ENCODE results near the gene MIA3. TPM values are rescaled to one million over a fixed set of nuclear protein-coding genes. Genes with fewer than 3 reads are reported as not detected.

Gene MIA3
- total and polyA plus RNA-seq, 9 of the 15 experiments (the other 6 are each of a cell fraction or from before 2014, with no cell fraction given), result 21.6 to 89.4 (median 40.8) TPM

GRCh38 chr1:222617367-222617951 lies 438 bp upstream of the MIA3 start:
- Histone ChIP-seq H3K9me1 (ENCODE audit: control insufficient read depth, insufficient read depth, low read length) (no peaks in the 10 kb centered on the region), H3K36me3 (ENCODE audit: control insufficient read depth, insufficient read depth, low read length) (peaks cover 13% of the 10 kb centered on the region; the same call in 2 of the 3 replicates), H3K27me3 (ENCODE audit: control insufficient read depth in 2 of 2, insufficient read depth in 2 of 2, low read length in 2 of 2) (no peaks in the 10 kb centered on the region), H3K9me3 (replicated peaks; ENCODE audit: control insufficient read depth, insufficient read depth, low read depth, low read length) (no peaks in the 10 kb centered on the region), H3K9ac (ENCODE audit: insufficient read depth in 1 of 2, low read depth in 2 of 2, low read length in 2 of 2) (peak overlapping the region; percentile 27 to 72; a peak in 3 of 4 replicates), H3K79me2 (ENCODE audit: control insufficient read depth, insufficient read depth, low read length) (peaks cover 34% of the 10 kb centered on the region), H3K4me1 (replicated peaks in 1 of 2; ENCODE audit: control insufficient read depth in 2 of 2, insufficient read depth in 2 of 2, low read length in 2 of 2) (peaks cover 8 to 14% of the 10 kb centered on the region in 2 experiments; a peak in 4 of 5 replicates), H3K27ac (ENCODE audit: extremely low read depth, low read depth, low read length) (no peak overlapping the region), H2AFZ (ENCODE audit: low read depth, low read length) (peak overlapping the region; percentile 91), H3K4me3 (peak overlapping the region; percentile 34), H4K20me1 (replicated peaks; ENCODE audit: control insufficient read depth, insufficient read depth, low read length) (peaks cover 13% of the 10 kb centered on the region), H3K4me2 (ENCODE audit: insufficient read depth, low read length) (peak overlapping the region; percentile 83)
- intact Hi-C loops (cut with micrococcal nuclease) (no loop called here), in situ Hi-C loops (cut with MboI) (no loop called here)
- FAIRE-seq (peak; percentile 29), DNase-seq (ENCODE audit: extremely low read depth in 1 of 4, low spot score in 3 of 4) (peak in 3 of 4 experiments; percentile 92 to 93 (median 93)), ATAC-seq (peak; percentile 79)
- 26% methylated on average over 20 of the region's 37 CpGs for WGBS (ENCODE audit: insufficient coverage, low coverage, missing lambda C conversion rate)
- CTCF ChIA-PET (ENCODE audit: low intra/inter-chr PET ratio), result no interaction called here
- no TSS peak for BruUV-seq (replicated peaks)
- POLR2A ChIA-PET, result interaction anchor here (0.9 kb wide), 1 partner anchor 45 kb away, joined by 3 read pairs; no protein-coding TSS in a partner anchor
- TF ChIP-seq STAT5A (IDR thresholded peaks at IDR 0.05; ENCODE audit: borderline replicate concordance, low read length), result no peak
- TF ChIP-seq TAF7 (tag; IDR thresholded peaks at IDR 0.05), result no peak
- TF ChIP-seq NFIX (CRISPR knock-in tag; IDR thresholded peaks at IDR 0.05; ENCODE audit: low read depth), result no peak
- no peak for TF ChIP-seq EWSR1 (IDR thresholded peaks at IDR 0.05; ENCODE audit: borderline replicate concordance, low read depth, partially characterized antibody)
- peak; percentile 39 for TF ChIP-seq USF2 (CRISPR knock-in tag; IDR thresholded peaks at IDR 0.05)
- peak; percentile 91 for TF ChIP-seq RFX1 (IDR thresholded peaks at IDR 0.05)
- TF ChIP-seq ZKSCAN3 (CRISPR knock-in tag; IDR thresholded peaks at IDR 0.05), result no peak
- no peak for TF ChIP-seq ZSCAN29 (IDR thresholded peaks at IDR 0.05)
- TF ChIP-seq FIP1L1 (IDR thresholded peaks at IDR 0.05; ENCODE audit: low read depth, low read length, poor library complexity, severe bottlenecking), result no peak
- TF ChIP-seq ZBTB49 (CRISPR knock-in tag; IDR thresholded peaks at IDR 0.05; ENCODE audit: borderline replicate concordance), result no peak
- TF ChIP-seq DDX20 (tag; IDR thresholded peaks at IDR 0.05; ENCODE audit: low read depth), result no peak
- no peak for TF ChIP-seq TCF7 (IDR thresholded peaks at IDR 0.05; ENCODE audit: borderline replicate concordance)
- no peak for TF ChIP-seq POLR2B (IDR thresholded peaks at IDR 0.05; ENCODE audit: low read depth, partially characterized antibody)
- no peak for TF ChIP-seq ZNF324 (CRISPR knock-in tag; IDR thresholded peaks at IDR 0.05)
- no peak for TF ChIP-seq BRD9 (IDR thresholded peaks at IDR 0.05; ENCODE audit: low read depth, partially characterized antibody)
- TF ChIP-seq KDM2B (CRISPR knock-in tag; IDR thresholded peaks at IDR 0.05), result no peak
- TF ChIP-seq TOE1 (IDR thresholded peaks at IDR 0.05; ENCODE audit: borderline replicate concordance), result 0 out of 2 replicates have a peak, but pooled peaks have one; percentile 18
- TF ChIP-seq TOE1 (CRISPR knock-in tag; IDR thresholded peaks at IDR 0.05; ENCODE audit: borderline replicate concordance, low read depth), result no peak
- no peak for TF ChIP-seq SMARCB1 (IDR thresholded peaks at IDR 0.05; ENCODE audit: insufficient read length, low read depth)
- no peak for TF ChIP-seq NR2C1 (IDR thresholded peaks at IDR 0.05)
- no peak for TF ChIP-seq NR2C1 (tag; IDR thresholded peaks at IDR 0.05)
- no peak for TF ChIP-seq SAFB (IDR thresholded peaks at IDR 0.05; ENCODE audit: borderline replicate concordance, low read depth, low read length)
- TF ChIP-seq ZNF583 (CRISPR knock-in tag; IDR thresholded peaks at IDR 0.05), result no peak
